Hematopoietic multipotent progenitor cell treated with erythropoietin and hydrocortisone succinate and interleukin-3 and kit ligand, for 17 days (in vitro differentiated cells): ENCODE measurements around the gene FFAR3.
"Not testable (repeated sequence)": the region's sequence is repeated elsewhere in the genome, so short reads cannot be mapped to it uniquely, and the experiment has no call there.

Experiments used
- DNase-seq: peaks from one replicate; pipeline ENCODE4 v3.0.0-alpha.2; 2015; ENCODE audit warnings: low spot score

FFAR3 gene

GRCh38 chr19:35377656-35378055 lies 19.4 kb downstream of the FFAR3 start:
- no peak for DNase-seq

- no peak for DNase-seq
Measured at GRCh38 chr19:35378356-35378755, 20.1 kb downstream of the FFAR3 start.

- not testable (repeated sequence) for DNase-seq
Measured at GRCh38 chr19:35379545-35379944, 21.3 kb downstream of the FFAR3 start.

- DNase-seq, result no peak
Measured at GRCh38 chr19:35379992-35380391, 21.7 kb downstream of the FFAR3 start.

- DNase-seq, result peak; percentile 15
Measured at GRCh38 chr19:35380450-35381124, 22.3 kb downstream of the FFAR3 start.

GRCh38 chr19:35381318-35381717 lies 23.1 kb downstream of the FFAR3 start:
- DNase-seq, result no peak

GRCh38 chr19:35381926-35382325 lies 23.7 kb downstream of the FFAR3 start:
- no peak for DNase-seq

GRCh38 chr19:35383536-35383935 lies 25.3 kb downstream of the FFAR3 start:
- DNase-seq, result no peak

GRCh38 chr19:35388277-35389054 lies 30.2 kb downstream of the FFAR3 start:
- peak; percentile 24 for DNase-seq

- peak; percentile 33 for DNase-seq
Measured at GRCh38 chr19:35389192-35389861, 31.1 kb downstream of the FFAR3 start.

GRCh38 chr19:35392742-35393715 lies 34.8 kb downstream of the FFAR3 start:
- DNase-seq, result no peak

- DNase-seq, result no peak
Measured at GRCh38 chr19:35395382-35396199, 37.3 kb downstream of the FFAR3 start.

GRCh38 chr19:35396240-35396885 lies 38.1 kb downstream of the FFAR3 start:
- no peak for DNase-seq

- DNase-seq, result no peak
Measured at GRCh38 chr19:35397064-35397463, 38.8 kb downstream of the FFAR3 start.

- DNase-seq, result no peak
Measured at GRCh38 chr19:35398570-35398969, 40.3 kb downstream of the FFAR3 start.

GRCh38 chr19:35399231-35399630 lies 41.0 kb downstream of the FFAR3 start:
- DNase-seq, result no peak

- DNase-seq, result no peak
Measured at GRCh38 chr19:35399948-35400772, 41.9 kb downstream of the FFAR3 start.

GRCh38 chr19:35400773-35401100 lies 42.5 kb downstream of the FFAR3 start:
- DNase-seq, result no peak

GRCh38 chr19:35401416-35401815 lies 43.2 kb downstream of the FFAR3 start:
- not testable (repeated sequence) for DNase-seq
